GM23338 (cell line): ENCODE data around the gene PSKH1. TPM values are rescaled to one million over a fixed set of nuclear protein-coding genes. Genes with fewer than 3 reads are reported as not detected.

Experiments used
- ATAC-seq: fragments of 200-7000 bp; cut with Tn5 transposase; 3 replicates; pipeline ENCODE4 v1.9.1; 2020
- DNase-seq: peaks from one replicate; pipeline ENCODE4 v3.0.0-alpha.2; 2015; ENCODE audit warnings: low spot score
- H2AFZ ChIP-seq: fragments of 200-600 bp; sonication (generic); 2 replicates; pipeline ENCODE4 v1.8.0; 2016; ENCODE audit warnings: antibody characterized with exemption, mild to moderate bottlenecking, moderate library complexity
- H3F3A ChIP-seq: fragments of 200-600 bp; sonication (generic); replicated peaks from 2 replicates; pipeline ENCODE4 v1.8.0; 2017; ENCODE audit warnings: antibody characterized with exemption, mixed run types, low read depth
- H3K27ac ChIP-seq: fragments of 200-600 bp; sonication (generic); 2 replicates; pipeline ENCODE4 v1.6.1; 2016; ENCODE audit warnings: low read depth
- H3K27me3 ChIP-seq: fragments of 200-600 bp; sonication (generic); 2 replicates; pipeline ENCODE4 v1.8.0; 2016; ENCODE audit warnings: mild to moderate bottlenecking, mixed run types, moderate library complexity; ENCODE audit not compliant: insufficient read depth
- H3K36me3 ChIP-seq: fragments of 200-600 bp; sonication (generic); 2 replicates; pipeline ENCODE4 v1.8.0; 2016; ENCODE audit warnings: mild to moderate bottlenecking; ENCODE audit not compliant: insufficient read depth
- H3K4me1 ChIP-seq: fragments of 200-600 bp; sonication (generic); 2 replicates; pipeline ENCODE4 v1.8.0; 2016; ENCODE audit warnings: mild to moderate bottlenecking, moderate library complexity; ENCODE audit not compliant: insufficient read depth
- H3K4me2 ChIP-seq: fragments of 200-600 bp; sonication (generic); 2 replicates; pipeline ENCODE4 v1.7.1; 2017; ENCODE audit warnings: mixed run types
- H3K4me3 ChIP-seq: fragments of 200-600 bp; sonication (generic); 2 replicates; pipeline ENCODE4 v1.6.1; 2016; ENCODE audit warnings: mixed run types
- H3K79me2 ChIP-seq: fragments of 200-600 bp; sonication (generic); replicated peaks from 2 replicates; pipeline ENCODE4 v1.8.0; 2017; ENCODE audit warnings: mild to moderate bottlenecking; ENCODE audit not compliant: insufficient read depth
- H3K9me2 ChIP-seq: fragments of 200-600 bp; sonication (generic); 2 replicates; pipeline ENCODE4 v1.8.0; 2017; ENCODE audit not compliant: insufficient read depth
- H4K20me1 ChIP-seq: fragments of 200-600 bp; sonication (generic); replicated peaks from 2 replicates; pipeline ENCODE4 v1.8.0; 2017; ENCODE audit warnings: mild to moderate bottlenecking; ENCODE audit not compliant: insufficient read depth
- H3K27ac Mint-ChIP-seq: 2 replicates; pipeline ENCODE4 v1.8.0; 2020; ENCODE audit warnings: inconsistent platforms, mild to moderate bottlenecking, moderate library complexity, mixed read lengths
- H3K27me3 Mint-ChIP-seq: 3 replicates; pipeline ENCODE4 v1.8.0; 2022; ENCODE audit warnings: low read depth, mild to moderate bottlenecking, moderate library complexity, mixed read lengths, inconsistent platforms; ENCODE audit not compliant: insufficient read depth, poor library complexity
- H3K36me3 Mint-ChIP-seq: 3 replicates; pipeline ENCODE4 v1.8.0; 2021; ENCODE audit warnings: low read depth, mild to moderate bottlenecking, inconsistent platforms, moderate library complexity, mixed read lengths
- H3K4me1 Mint-ChIP-seq: 3 replicates; pipeline ENCODE4 v1.8.0; 2020; ENCODE audit warnings: mild to moderate bottlenecking, inconsistent platforms, mixed read lengths
- H3K4me3 Mint-ChIP-seq: 3 replicates; pipeline ENCODE4 v1.8.0; 2021; ENCODE audit warnings: moderate library complexity, mild to moderate bottlenecking, inconsistent platforms, mixed read lengths
- H3K9me3 Mint-ChIP-seq: 3 replicates; pipeline ENCODE4 v1.8.0; 2020; ENCODE audit warnings: moderate library complexity, mild to moderate bottlenecking, inconsistent platforms, mixed read lengths
- CREB1 ChIP-seq: fragments of 250-450 bp; sonication (Bioruptor Pico); IDR thresholded peaks from 2 replicates; pipeline ENCODE4 v1.5.0; 2020; ENCODE audit warnings: low read depth, mild to moderate bottlenecking, moderate library complexity
- EZH2phosphoT487 ChIP-seq: fragments of 200-600 bp; sonication (generic); IDR thresholded peaks from one replicate; pipeline ENCODE4 v1.8.1; 2018; ENCODE audit warnings: antibody characterized with exemption; ENCODE audit not compliant: unreplicated experiment
- JUNB ChIP-seq: IDR thresholded peaks from one replicate; pipeline ENCODE4 v1.6.1; 2016; ENCODE audit warnings: antibody characterized with exemption; ENCODE audit not compliant: unreplicated experiment
- REST ChIP-seq: IDR thresholded peaks from one replicate; pipeline ENCODE4 v1.6.1; 2018; ENCODE audit warnings: antibody characterized with exemption; ENCODE audit not compliant: unreplicated experiment
- STAT1 ChIP-seq: IDR thresholded peaks from one replicate; pipeline ENCODE4 v1.6.1; 2016; ENCODE audit warnings: antibody characterized with exemption; ENCODE audit not compliant: unreplicated experiment
- ZNF462 ChIP-seq: fragments of 250-450 bp; sonication (Bioruptor Pico); IDR thresholded peaks from 2 replicates; pipeline ENCODE4 v1.5.0; 2020; ENCODE audit warnings: mild to moderate bottlenecking, moderate library complexity
- polyA plus RNA-seq: library from polyadenylated mRNA; unstranded; fragments of >200 nt; fragmentation: Nextera tagmentation; extraction: Ambion mirVana; gene quantifications from 2 replicates; pipeline ENCODE4 v1.2.1, GENCODE V29; 2016
- total RNA-seq: library from RNA; depleted of rRNA; stranded (reverse); fragments of >200 nt; shearing (Covaris generic); gene quantifications from 2 replicates; pipeline ENCODE4 v1.2.3, GENCODE V29; 2014

Gene PSKH1
- total and polyA plus RNA-seq, 2 experiments from 2014 or later: 14.3 to 23.9 TPM

GRCh38 chr16:67922740-67923139 is 29.7 kb downstream of the PSKH1 start:
- H3K36me3 Mint-ChIP-seq: no peaks in the 10 kb centered on the region; the same call in 2 of the 3 replicates
- no peaks in the 10 kb centered on the region for H3K27me3 ChIP-seq
- no peak overlapping the region; the same call in 1 of the 2 replicates for H3K27ac ChIP-seq

More at GRCh38 chr16:67922740-67923139, 29.7 kb downstream of the PSKH1 start:
- H3K27ac Mint-ChIP-seq: no peak overlapping the region
- H3K4me2 ChIP-seq: no peak overlapping the region
- H3K4me1 ChIP-seq: peaks cover 6% of the 10 kb centered on the region; the same call in 1 of the 2 replicates
- H3F3A ChIP-seq: 0 out of 2 replicates have a peak, but pooled peaks cover 6% of the 10 kb centered on the region
- H3K27me3 Mint-ChIP-seq: peaks cover 12% of the 10 kb centered on the region
- peaks cover 19% of the 10 kb centered on the region for H3K4me1 Mint-ChIP-seq
- H3K9me2 ChIP-seq: no peaks in the 10 kb centered on the region
- DNase-seq (no peak), ATAC-seq (peak; percentile 14)
- H3K79me2 ChIP-seq: no peaks in the 10 kb centered on the region
- no peak for TF ChIP-seq ZNF462
- TF ChIP-seq EZH2phosphoT487: no peak
- TF ChIP-seq CREB1 (CRISPR knock-in tag): no peak
- TF ChIP-seq STAT1: no peak
- TF ChIP-seq JUNB: no peak
- no peak for TF ChIP-seq REST
- H2AFZ ChIP-seq: no peak overlapping the region
- H4K20me1 ChIP-seq: no peaks in the 10 kb centered on the region; the same call in 1 of the 2 replicates
- no peaks in the 10 kb centered on the region for H3K9me3 Mint-ChIP-seq
- no peak overlapping the region for H3K4me3 ChIP-seq
- H3K4me3 Mint-ChIP-seq: no peak overlapping the region; the same call in 2 of the 3 replicates
- no peaks in the 10 kb centered on the region for H3K36me3 ChIP-seq
